CD4-positive, alpha-beta T cell treated with Interleukin-15 for 4 hours (primary cell): ENCODE data around the gene TENT4B.
"Not testable (repeated sequence)": the region's sequence is repeated elsewhere in the genome, so short reads cannot be mapped to it uniquely, and the experiment has no call there.

Experiments
- DNase-seq: peaks from one replicate; pipeline ENCODE4 v3.0.0-alpha.2; 2020; ENCODE audit warnings: low spot score

Gene TENT4B

GRCh38 chr16:50152807-50153595 lies at the start of gene TENT4B:
TENT4B (plus strand) TSS chr16:50153306; CDS start chr16:50153622, 316 bp downstream.
- DNase-seq, result peak; percentile 86

DNA sequence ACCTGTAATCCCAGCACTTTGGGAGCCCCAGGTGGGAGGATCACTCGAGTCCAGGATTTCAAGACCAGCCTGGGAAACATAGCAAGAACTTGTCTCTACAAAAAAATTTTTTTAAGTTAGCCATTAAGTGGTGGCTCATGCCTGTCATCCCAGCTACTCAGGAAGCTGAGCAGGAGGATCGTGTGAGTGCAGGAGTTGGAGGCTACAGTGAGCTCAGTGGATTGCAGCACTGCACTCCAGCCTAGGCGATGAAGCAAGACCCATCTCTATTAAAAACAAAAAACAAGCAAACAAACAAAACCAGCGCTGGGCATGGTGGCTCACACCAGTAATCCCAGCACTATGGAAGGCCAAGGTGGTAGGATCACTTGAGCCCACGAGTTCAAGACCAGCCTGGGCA lies 49.3 kb upstream of the TENT4B start:
- DNase-seq, result no peak

DNA sequence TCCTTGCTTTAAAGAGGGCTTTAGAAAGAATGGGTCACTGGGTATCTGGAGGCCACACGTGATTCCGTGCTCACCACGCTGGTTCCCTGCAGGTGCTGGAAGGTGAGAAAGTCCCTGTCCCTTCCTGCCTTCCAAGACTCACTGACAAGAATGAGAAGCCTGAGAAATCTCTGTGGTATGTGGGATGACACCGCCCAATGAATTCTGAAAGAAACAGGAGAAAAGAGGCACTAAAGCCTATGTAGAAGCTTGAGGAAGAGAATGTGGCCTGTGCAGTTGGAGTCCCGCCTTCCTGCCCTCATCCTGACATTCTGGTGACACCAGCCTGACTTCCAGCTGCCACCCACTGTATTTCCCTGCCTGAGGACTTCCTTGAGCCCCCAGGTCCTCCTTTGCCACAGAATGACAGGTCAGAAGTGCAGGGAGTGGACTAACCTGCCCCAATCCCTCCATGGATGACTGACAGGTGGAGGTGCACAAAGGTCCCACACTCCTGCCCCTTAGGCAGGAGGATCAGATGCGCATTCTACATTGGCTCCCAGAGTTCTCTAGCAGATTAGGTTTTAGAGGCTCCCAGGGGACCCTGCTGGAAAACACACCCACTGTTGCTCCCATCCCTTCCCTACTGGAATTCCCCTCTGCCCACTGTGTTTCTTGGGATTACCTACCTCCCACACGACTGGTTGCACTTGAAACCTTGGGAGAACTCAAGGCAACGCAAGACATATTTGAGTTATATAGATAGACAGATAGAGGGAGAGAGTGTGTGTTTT lies 38.6 kb upstream of the TENT4B start:
- no peak for DNase-seq

GRCh38 chr16:50120711-50121110 lies 32.4 kb upstream of the TENT4B start:
- no peak for DNase-seq

DNA sequence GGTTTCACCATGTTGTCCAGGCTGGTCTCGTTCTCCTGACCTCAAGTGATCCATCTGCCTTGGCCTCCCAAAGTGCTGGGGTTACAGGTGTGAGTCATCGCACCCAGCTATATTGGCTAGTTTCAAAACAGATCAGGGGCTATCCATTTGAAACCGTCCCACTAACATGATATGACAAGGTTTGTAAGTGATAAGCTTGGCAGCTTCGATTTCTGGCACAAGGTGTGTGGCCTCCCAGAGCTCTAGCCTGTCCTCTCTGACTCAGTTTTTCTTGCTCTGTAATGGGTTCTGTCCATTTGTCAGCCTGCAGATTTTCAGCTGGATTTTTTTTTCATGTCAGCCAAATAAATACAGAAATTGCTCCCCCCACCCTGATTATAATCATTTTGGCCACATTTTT lies 31.8 kb upstream of the TENT4B start:
- no peak for DNase-seq

DNA sequence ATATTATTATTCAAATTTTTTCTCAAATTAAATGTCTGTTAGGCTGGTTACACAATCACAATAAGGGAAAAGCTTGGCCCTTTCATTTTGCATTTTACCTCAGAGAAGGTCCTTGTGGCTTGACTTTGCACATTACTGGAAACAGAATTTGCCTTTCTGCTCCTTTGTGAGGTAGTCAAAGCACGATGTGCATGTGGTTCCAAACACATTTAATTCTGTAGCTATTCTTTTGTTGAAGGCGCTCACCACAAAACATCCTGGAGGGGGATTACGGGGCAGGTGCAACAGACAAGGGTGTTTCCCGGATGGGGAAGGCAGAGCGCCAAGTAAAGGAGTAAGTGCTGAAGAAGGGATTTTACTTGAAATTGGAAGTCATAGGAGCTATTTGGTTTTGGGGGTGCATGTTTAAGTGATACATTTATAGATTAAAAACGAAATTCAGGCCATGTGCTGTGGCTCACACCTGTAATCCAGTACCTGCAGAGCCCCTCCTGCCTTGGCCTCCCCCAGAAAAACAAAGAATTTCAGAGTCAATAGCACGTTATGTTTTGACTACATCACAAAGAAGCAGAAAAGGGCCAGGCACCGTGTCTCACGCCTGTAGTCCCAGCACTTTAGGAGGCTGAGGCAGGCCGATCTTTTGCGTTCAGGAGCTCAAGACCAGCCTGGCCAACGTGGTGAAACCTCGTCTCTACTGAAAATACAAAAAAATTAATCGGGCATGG lies 31.2 kb upstream of the TENT4B start:
- no peak for DNase-seq

- no peak for DNase-seq
Observed at GRCh38 chr16:50123417-50123816, 29.7 kb upstream of the TENT4B start.

DNA sequence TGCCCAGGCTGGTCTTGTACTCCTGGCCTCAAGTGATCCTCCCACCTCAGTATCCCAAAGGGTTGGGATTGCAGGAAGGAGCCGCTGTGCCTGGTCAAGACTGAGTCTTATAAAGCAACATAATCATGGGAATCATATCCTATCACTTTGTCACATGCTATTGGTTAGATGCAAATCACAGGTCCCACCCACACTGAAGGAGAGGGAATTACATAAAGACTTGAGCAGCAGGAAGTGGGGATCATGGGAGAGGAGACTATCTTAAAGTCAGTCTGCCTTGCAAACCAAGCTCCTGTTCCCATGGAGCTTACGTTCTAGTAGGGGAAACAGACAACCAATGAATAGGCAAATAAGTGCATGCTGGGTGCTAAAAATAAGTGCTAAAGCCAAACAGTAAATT lies 28.3 kb upstream of the TENT4B start:
- no peak for DNase-seq

DNA sequence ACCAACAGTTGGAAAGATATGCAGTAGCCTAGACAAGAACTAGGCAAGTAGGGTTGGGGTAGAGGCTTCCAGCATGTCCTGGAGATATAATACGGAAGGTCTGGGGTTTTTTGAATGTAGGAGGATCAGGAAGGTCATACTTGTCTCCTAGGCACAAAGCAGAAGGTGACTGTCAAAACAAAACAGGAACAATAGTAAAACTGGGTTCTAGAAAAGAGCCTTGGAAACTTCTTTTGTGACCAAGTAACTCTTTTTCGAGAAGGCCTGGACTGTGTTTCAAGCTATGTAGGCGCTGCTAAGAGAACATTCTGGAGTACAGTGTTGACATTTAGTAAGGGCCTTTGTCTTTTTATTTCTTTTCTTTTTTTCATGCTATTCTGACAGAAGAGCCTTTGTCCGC lies 26.9 kb upstream of the TENT4B start:
- DNase-seq, result no peak

- not testable (repeated sequence) for DNase-seq
Observed at GRCh38 chr16:50132571-50132970, 20.5 kb upstream of the TENT4B start.

GRCh38 chr16:50133214-50133613 lies 19.9 kb upstream of the TENT4B start:
- DNase-seq, result no peak

GRCh38 chr16:50136399-50136798 lies 16.7 kb upstream of the TENT4B start:
- no peak for DNase-seq

DNA sequence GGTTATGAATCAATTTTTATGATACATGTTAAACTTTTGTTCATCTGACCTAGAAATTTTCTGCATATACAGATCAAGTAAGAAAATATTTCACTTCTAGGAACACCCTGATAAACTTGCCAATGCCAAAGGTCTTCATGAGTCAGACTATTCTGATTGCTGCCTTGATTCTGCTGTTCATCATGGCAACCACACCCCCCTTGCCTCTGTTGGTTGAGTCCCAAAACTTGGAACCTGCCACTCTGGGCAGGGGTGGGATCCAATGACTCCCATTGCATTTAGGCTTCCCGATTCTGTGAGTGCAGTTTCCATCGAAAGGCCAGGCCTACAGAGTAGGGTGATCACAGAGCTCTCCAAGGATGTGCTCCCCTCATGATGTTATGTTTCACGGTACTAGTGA lies 15.8 kb upstream of the TENT4B start:
- DNase-seq, result no peak

DNA sequence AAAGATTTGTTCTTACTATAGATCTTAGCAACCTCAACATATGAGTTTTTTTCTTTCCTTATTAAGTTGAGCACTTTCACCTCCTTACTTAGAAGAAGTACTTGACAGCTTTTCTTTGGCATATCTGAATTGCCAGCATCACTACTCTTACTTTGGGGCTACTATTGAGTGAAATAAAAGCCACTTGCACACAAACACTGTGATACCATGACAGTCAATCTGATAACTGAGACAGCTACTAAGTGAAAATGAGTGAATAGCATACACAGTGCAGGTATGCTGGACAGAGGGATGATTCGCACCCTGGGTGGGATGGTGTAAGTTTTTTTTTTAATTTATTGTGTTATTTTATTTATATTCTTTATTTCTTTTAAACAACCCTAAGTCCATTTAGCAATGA lies 13.5 kb upstream of the TENT4B start:
- no peak for DNase-seq

GRCh38 chr16:50144211-50144610 lies 8.9 kb upstream of the TENT4B start:
- DNase-seq, result no peak

GRCh38 chr16:50146479-50147435 lies 6.3 kb upstream of the TENT4B start:
- no peak for DNase-seq

DNA sequence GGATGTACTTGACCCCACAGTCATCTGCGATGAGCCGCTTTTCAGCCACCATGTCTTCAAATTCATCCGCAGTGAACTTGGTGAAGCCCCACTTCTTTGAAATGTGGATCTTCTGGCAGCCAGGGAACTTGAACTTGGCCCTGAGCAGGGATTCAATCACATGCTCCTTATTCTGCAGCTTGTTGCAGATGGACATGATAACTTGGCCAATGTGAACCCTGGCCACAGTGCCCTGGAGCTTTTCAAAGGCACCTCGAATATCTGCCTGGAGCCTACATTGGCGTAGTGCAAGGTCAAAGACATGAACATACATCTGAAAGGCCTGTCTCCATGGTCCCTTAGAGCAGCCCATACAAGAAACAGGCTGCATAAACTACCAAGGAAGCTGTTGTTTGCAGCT lies 1.8 kb upstream of the TENT4B start:
- DNase-seq, result no peak

DNA sequence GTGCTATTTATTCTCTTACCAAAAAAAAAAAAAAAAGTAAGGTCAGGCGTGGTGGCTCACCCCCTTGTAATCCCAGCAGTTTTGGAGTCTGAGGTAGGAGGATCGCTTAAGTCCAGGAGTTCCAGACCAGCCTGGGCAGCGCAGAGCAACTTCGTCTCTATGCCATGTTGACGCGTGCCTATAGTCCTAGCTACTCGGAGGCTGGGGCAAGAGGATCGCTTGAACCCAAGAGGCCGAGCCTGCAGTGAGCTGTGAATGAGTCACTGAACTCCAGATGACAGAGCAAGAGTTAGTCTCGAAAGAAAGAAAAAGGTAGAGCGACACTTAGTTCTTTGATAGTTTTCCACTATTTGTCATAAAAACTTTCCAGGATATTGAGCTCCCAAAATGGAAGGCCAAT lies 1.4 kb upstream of the TENT4B start:
- no peak for DNase-seq

- peak; percentile 57 for DNase-seq
Observed at GRCh38 chr16:50152351-50152806, 727 bp upstream of the TENT4B start.

DNA sequence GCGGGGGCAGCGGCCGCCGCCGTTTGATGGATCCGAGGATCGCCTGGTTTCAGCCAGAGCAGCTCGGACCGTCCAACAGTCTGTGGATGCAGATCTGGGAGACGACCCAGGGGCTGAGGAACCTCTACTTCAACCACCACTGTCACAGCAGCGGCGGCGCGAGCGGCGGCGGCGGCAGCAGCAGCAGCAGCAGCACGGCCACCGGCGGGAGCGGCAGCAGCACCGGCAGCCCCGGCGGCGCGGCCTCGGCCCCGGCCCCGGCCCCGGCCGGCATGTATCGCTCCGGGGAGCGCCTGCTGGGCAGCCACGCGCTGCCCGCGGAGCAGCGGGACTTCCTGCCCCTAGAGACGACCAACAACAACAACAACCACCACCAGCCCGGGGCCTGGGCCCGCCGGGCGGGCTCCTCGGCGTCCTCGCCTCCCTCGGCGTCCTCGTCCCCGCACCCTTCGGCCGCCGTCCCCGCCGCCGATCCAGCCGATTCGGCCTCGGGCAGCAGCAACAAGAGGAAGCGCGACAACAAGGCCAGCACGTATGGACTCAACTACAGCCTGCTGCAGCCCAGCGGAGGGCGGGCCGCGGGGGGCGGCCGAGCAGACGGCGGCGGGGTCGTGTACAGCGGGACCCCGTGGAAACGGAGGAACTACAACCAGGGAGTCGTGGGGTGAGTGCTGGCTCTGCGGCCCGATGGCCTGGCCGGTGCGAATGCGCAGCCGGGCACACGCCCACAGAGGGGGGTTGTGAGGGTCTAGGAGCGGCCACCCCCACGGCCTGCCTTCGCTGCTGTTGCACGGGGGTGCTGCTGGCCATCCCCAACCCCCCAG lies 702 bp downstream of the TENT4B start:
- peak; percentile 14 for DNase-seq
